ENCODE measurements around the gene PHC3. TPM values are rescaled to one million over a fixed set of nuclear protein-coding genes. Genes with fewer than 3 reads are reported as not detected.
"Not testable (repeated sequence)": the region's sequence is repeated elsewhere in the genome, so short reads cannot be mapped to it uniquely, and the experiment has no call there.

Gene PHC3
- total RNA-seq, 3 donors from 2014 or later (not counting 1 experiment from before 2014, with no cell fraction given) = 121 to 130 (median 125) TPM

GRCh38 chr3:170201527-170201926, 20.0 kb upstream of the PHC3 start:
- WGBS (ENCODE audit: insufficient coverage) = 85% methylated on average over 5 of the region's 5 CpGs
- ATAC-seq = no peak
- peaks cover 18 to 27% of the 10 kb centered on the region in 2 donors for H3K27me3 Mint-ChIP-seq (ENCODE audit: low read depth in 2 of 2)

GRCh38 chr3:170200987-170201386, 19.5 kb upstream of the PHC3 start:
- Mint-ChIP-seq H3K27ac (no peak overlapping the region), H3K27me3 (ENCODE audit: low read depth in 2 of 2) (peaks cover 15 to 27% of the 10 kb centered on the region in 2 donors), H3K4me1 (no peaks in the 10 kb centered on the region), H3K36me3 (no peaks in the 10 kb centered on the region), H3K4me3 (no peak overlapping the region), H3K9me3 (no peaks in the 10 kb centered on the region)
- Histone ChIP-seq H3K27ac (ENCODE audit: low read length) (no peak overlapping the region), H3K27me3 (ENCODE audit: control insufficient read depth, insufficient read depth, low read length) (no peaks in the 10 kb centered on the region), H3K4me3 (ENCODE audit: low read length) (no peak overlapping the region), H3K4me1 (ENCODE audit: control insufficient read depth, insufficient read depth, low read length) (no peaks in the 10 kb centered on the region), H3K36me3 (ENCODE audit: control insufficient read depth, insufficient read depth, low read length) (no peaks in the 10 kb centered on the region), H3K9me3 (ENCODE audit: control insufficient read depth, insufficient read depth, low read length) (no peaks in the 10 kb centered on the region)
- ATAC-seq (no peak), DNase-seq (no peak)
- TF ChIP-seq CTCF (IDR thresholded peaks at IDR 0.05) = no peak
- intact Hi-C loops (cut with micrococcal nuclease) = no loop called here

More at GRCh38 chr3:170201527-170201926, 20.0 kb upstream of the PHC3 start:
- H3K4me3 Mint-ChIP-seq = no peak overlapping the region
- DNase-seq = no peak
- no peaks in the 10 kb centered on the region for H3K4me1 Mint-ChIP-seq
- Histone ChIP-seq H3K4me3 (ENCODE audit: low read length) (no peak overlapping the region), H3K9me3 (ENCODE audit: control insufficient read depth, insufficient read depth, low read length) (no peaks in the 10 kb centered on the region), H3K27me3 (ENCODE audit: control insufficient read depth, insufficient read depth, low read length) (no peaks in the 10 kb centered on the region), H3K36me3 (ENCODE audit: control insufficient read depth, insufficient read depth, low read length) (no peaks in the 10 kb centered on the region), H3K27ac (ENCODE audit: low read length) (no peak overlapping the region), H3K4me1 (ENCODE audit: control insufficient read depth, insufficient read depth, low read length) (no peaks in the 10 kb centered on the region)
- intact Hi-C loops (cut with micrococcal nuclease) = no loop called here
- no peak overlapping the region for H3K27ac Mint-ChIP-seq
- no peaks in the 10 kb centered on the region for H3K9me3 Mint-ChIP-seq
- H3K36me3 Mint-ChIP-seq = no peaks in the 10 kb centered on the region
- no peak for TF ChIP-seq CTCF (IDR thresholded peaks at IDR 0.05)

GRCh38 chr3:170196833-170197232, 15.3 kb upstream of the PHC3 start:
- DNase-seq (no peak), ATAC-seq (no peak)
- 79% methylated on average over 2 of the region's 3 CpGs for WGBS (ENCODE audit: insufficient coverage)
- Mint-ChIP-seq H3K4me1 (no peaks in the 10 kb centered on the region), H3K27me3 (ENCODE audit: low read depth in 2 of 2) (peaks cover 18 to 23% of the 10 kb centered on the region in 2 donors), H3K4me3 (no peak overlapping the region), H3K27ac (no peak overlapping the region), H3K36me3 (no peaks in the 10 kb centered on the region), H3K9me3 (no peaks in the 10 kb centered on the region)
- no peaks in the 10 kb centered on the region for H3K27me3 ChIP-seq (ENCODE audit: control insufficient read depth, insufficient read depth, low read length)
- H3K9me3 ChIP-seq (ENCODE audit: control insufficient read depth, insufficient read depth, low read length) = no peaks in the 10 kb centered on the region
- no peaks in the 10 kb centered on the region for H3K36me3 ChIP-seq (ENCODE audit: control insufficient read depth, insufficient read depth, low read length)
- H3K4me1 ChIP-seq (ENCODE audit: control insufficient read depth, insufficient read depth, low read length) = no peaks in the 10 kb centered on the region
- no peak overlapping the region for H3K27ac ChIP-seq (ENCODE audit: low read length)
- TF ChIP-seq CTCF (IDR thresholded peaks at IDR 0.05) = no peak
- intact Hi-C loops (cut with micrococcal nuclease) = no loop called here
- no peak overlapping the region for H3K4me3 ChIP-seq (ENCODE audit: low read length)

- H3K27ac Mint-ChIP-seq; H3K27me3 ChIP-seq (ENCODE audit: control insufficient read depth, insufficient read depth, low read length); H3K36me3 ChIP-seq (ENCODE audit: control insufficient read depth, insufficient read depth, low read length); ATAC-seq; H3K9me3 Mint-ChIP-seq; H3K4me1 ChIP-seq (ENCODE audit: control insufficient read depth, insufficient read depth, low read length); H3K4me3 Mint-ChIP-seq; H3K27ac ChIP-seq (ENCODE audit: low read length); H3K4me1 Mint-ChIP-seq; intact Hi-C loops (cut with micrococcal nuclease); H3K36me3 Mint-ChIP-seq; DNase-seq; H3K4me3 ChIP-seq (ENCODE audit: low read length); H3K9me3 ChIP-seq (ENCODE audit: control insufficient read depth, insufficient read depth, low read length): not testable (repeated sequence)
- WGBS (ENCODE audit: insufficient coverage) = 91% methylated on average over 3 of the region's 3 CpGs
- peaks cover 14 to 20% of the 10 kb centered on the region in 2 donors for H3K27me3 Mint-ChIP-seq (ENCODE audit: low read depth in 2 of 2)
Observed at GRCh38 chr3:170195759-170196158, 14.2 kb upstream of the PHC3 start.

Data from natural killer cell (primary cell).